ENCODE measurements around the gene PHTF2.
A peak's percentile ranks its signal among the peaks of the same experiment; 100 is the strongest.

PHTF2 gene

GRCh38 chr7:77799078-77799964, 748 bp downstream of the PHTF2 start:
- POLR2A ChIA-PET: no interaction called here
- no peak for TF ChIP-seq CTCF (IDR thresholded peaks at IDR 0.05; ENCODE audit: control extremely low read depth, extremely low read depth, low read depth, missing control alignments)
- peak; percentile 28 for DNase-seq (ENCODE audit: extremely low spot score)
- CTCF ChIA-PET: interaction anchor here (0.9 to 1.9 kb wide), 5 partner anchors 9 to 135 kb away, joined by 3 to 10 read pairs (median 4); no protein-coding TSS in a partner anchor

DNA sequence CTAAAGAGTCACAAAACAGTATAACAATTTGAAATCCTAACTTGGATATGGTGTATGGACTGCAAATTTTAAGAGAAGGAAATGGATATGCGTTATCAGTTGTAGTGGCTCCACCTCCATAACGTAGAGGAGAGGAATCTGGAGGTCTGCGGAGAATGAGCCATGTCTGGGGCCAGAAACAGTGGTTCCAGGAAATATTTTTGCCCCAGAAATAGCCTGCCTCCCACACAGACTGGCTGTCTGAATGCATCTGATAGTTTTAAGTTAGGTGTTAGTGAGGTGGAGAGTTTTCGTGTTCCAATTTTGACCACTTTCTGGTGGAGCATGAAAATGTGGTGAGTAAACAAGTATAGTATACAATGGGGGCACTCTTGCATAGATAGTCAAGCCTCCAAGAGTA, 1.6 kb downstream of the PHTF2 start:
- no peak for TF ChIP-seq CTCF (IDR thresholded peaks at IDR 0.05; ENCODE audit: control extremely low read depth, extremely low read depth, low read depth, missing control alignments)
- ChIA-PET CTCF (no interaction called here), POLR2A (no interaction called here)
- peak; percentile 29 for DNase-seq (ENCODE audit: extremely low spot score)

GRCh38 chr7:77800730-77801129, 2.2 kb downstream of the PHTF2 start:
- no peak for TF ChIP-seq CTCF (IDR thresholded peaks at IDR 0.05; ENCODE audit: control extremely low read depth, extremely low read depth, low read depth, missing control alignments)
- DNase-seq (ENCODE audit: extremely low spot score): no peak
- ChIA-PET POLR2A (no interaction called here), CTCF (no interaction called here)

DNA sequence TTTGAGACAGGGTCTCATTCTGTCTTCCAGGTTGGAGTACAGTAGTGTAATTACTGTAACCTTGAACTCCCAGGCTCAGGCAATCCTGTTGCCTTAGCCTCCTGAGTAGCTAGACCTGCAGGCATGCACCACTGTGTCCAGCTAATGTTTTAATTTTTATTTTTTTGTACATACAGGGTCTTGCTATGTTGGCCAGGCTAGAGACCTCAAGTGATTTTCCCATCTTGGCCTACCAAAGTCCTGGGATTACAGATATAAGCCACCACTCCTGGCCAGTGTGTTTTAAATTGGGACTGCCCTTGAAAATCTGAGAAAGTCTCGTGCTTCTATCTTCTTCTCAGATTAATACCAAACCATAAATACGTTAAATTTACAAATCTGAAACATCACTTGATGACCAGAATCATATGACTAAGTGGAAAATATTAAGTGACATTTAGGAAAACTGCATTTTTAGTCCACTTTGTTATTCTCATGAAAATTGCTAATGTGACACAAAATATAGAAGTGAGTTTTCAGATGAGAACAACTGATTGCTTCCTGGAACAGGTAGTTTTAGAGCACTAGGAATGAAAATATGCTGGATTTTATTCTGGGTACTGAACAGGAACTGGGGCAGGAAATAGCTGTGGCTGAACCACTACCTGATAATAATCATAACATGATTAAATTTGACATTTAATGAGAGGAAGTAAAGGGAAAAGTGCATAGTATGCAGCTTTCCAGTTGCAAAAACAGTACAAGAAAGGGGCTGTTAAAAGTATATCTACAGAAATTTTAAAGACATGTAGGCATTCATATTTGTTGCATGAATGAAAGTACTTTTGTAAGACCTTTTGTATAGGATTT, 4.2 kb downstream of the PHTF2 start:
- ChIA-PET POLR2A (no interaction called here), CTCF (interaction anchor here (1.0 to 3.7 kb wide), 3 partner anchors 10 to 100 kb away, joined by 3 to 14 read pairs (median 3); no protein-coding TSS in a partner anchor)
- DNase-seq (ENCODE audit: extremely low spot score): no peak
- TF ChIP-seq CTCF (IDR thresholded peaks at IDR 0.05; ENCODE audit: control extremely low read depth, extremely low read depth, low read depth, missing control alignments): no peak

- no peak for DNase-seq (ENCODE audit: extremely low spot score)
- CTCF ChIA-PET: no interaction called here
- no peak for TF ChIP-seq CTCF (IDR thresholded peaks at IDR 0.05; ENCODE audit: control extremely low read depth, extremely low read depth, low read depth, missing control alignments)
- POLR2A ChIA-PET: no interaction called here
These were observed 7.9 kb downstream of the PHTF2 start for GRCh38 chr7:77806425-77806824.

GRCh38 chr7:77808517-77808916, 9.9 kb downstream of the PHTF2 start:
- no peak for TF ChIP-seq CTCF (IDR thresholded peaks at IDR 0.05; ENCODE audit: control extremely low read depth, extremely low read depth, low read depth, missing control alignments)
- POLR2A ChIA-PET: no interaction called here
- DNase-seq (ENCODE audit: extremely low spot score): no peak
- CTCF ChIA-PET: no interaction called here
